Measurements from ENCODE around the gene P2RY12.
A peak's percentile ranks its signal among the peaks of the same experiment; 100 is the strongest.

Gene P2RY12

GRCh38 chr3:151314593-151314992 lies 70.0 kb downstream of the P2RY12 start:
- no peak for DNase-seq (ENCODE audit: low spot score in 2 of 2)
- peaks cover 10% of the 10 kb centered on the region for H3K4me1 Mint-ChIP-seq
- peak overlapping the region; percentile 2 for H3K4me3 Mint-ChIP-seq
- H3K36me3 Mint-ChIP-seq, result no peaks in the 10 kb centered on the region
- H3K9me3 Mint-ChIP-seq, result no peaks in the 10 kb centered on the region
- H3K27ac Mint-ChIP-seq, result no peak overlapping the region
- ATAC-seq, result no peak

DNA sequence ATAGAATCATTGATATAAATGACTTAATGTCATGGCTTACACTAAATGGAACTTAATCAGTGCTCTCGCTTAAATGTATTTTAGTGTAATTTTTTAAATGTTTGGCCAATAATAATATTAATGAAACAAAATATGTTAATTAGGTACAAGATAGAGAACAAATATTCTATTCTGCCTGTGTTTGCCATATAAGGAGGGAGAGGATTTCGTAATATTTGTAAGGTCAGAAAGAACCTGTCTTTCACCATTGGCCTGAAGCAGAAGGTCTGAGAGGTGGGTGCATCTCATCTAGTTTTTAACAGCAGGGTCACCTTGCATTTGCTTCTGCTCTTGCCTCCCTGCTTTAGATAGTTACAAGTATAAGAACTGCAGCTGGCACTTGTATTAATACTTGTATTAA lies 70.4 kb downstream of the P2RY12 start:
- ATAC-seq (no peak), DNase-seq (ENCODE audit: low spot score in 2 of 2) (no peak)
- H3K4me1 Mint-ChIP-seq, result peaks cover 10% of the 10 kb centered on the region
- no peaks in the 10 kb centered on the region for H3K36me3 Mint-ChIP-seq
- H3K27ac Mint-ChIP-seq, result no peak overlapping the region
- H3K4me3 Mint-ChIP-seq, result no peak overlapping the region
- no peaks in the 10 kb centered on the region for H3K9me3 Mint-ChIP-seq

DNA sequence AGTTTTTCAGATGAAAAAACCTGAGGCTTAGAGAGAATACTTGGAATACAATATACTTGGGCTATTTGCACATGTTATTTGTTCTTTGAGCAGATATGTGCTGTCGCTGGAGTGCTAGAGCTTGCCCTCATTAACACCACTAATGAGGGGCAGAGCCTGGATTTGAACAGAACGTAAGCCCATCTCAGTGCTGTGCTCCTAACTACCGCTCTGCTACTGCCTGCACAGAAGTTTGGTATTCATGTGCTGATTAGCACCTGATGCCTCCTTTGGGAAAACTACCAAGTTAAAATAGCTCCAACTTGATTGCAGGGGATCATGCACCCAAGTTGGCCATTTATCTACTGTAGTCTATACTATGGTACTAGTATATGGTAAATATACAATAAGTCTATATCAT lies 71.6 kb downstream of the P2RY12 start:
- DNase-seq (ENCODE audit: low spot score in 2 of 2) (no peak), ATAC-seq (no peak)
- Mint-ChIP-seq H3K4me3 (no peak overlapping the region), H3K27ac (no peak overlapping the region), H3K4me1 (peaks cover 10% of the 10 kb centered on the region), H3K36me3 (no peaks in the 10 kb centered on the region), H3K9me3 (no peaks in the 10 kb centered on the region)

DNA sequence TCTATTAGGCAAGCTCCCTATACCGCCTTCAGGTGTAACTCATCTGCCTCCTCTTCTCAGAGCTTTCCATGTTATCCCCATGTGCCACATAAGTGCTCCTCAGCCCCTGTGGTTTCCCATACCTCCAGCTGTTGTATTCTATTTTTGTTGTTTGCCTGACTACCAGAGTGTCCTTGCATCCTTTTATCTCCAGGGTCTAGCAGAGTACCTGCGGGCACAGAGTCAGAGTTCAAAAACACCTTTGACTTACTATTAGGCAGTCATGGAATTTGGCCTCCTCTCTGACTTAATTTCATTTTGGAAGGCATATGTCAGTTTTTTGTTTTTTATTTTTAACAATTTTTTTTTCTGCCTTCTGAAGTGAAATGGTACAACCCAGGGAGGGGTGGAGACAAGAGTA lies 75.0 kb downstream of the P2RY12 start:
- DNase-seq (ENCODE audit: low spot score in 2 of 2), result no peak
- Mint-ChIP-seq H3K27ac (no peak overlapping the region), H3K4me1 (peaks cover 21% of the 10 kb centered on the region), H3K36me3 (no peaks in the 10 kb centered on the region), H3K9me3 (no peaks in the 10 kb centered on the region), H3K4me3 (no peak overlapping the region)
- no peak for ATAC-seq

- Mint-ChIP-seq H3K36me3 (no peaks in the 10 kb centered on the region), H3K9me3 (no peaks in the 10 kb centered on the region), H3K4me3 (no peak overlapping the region), H3K4me1 (peaks cover 34% of the 10 kb centered on the region), H3K27ac (peak overlapping the region; percentile 29)
- DNase-seq (ENCODE audit: low spot score in 2 of 2) (peak in 1 of 2 donors; percentile 47), ATAC-seq (peak; percentile 76)
Measured at GRCh38 chr3:151307583-151308488, 76.7 kb downstream of the P2RY12 start.

DNA sequence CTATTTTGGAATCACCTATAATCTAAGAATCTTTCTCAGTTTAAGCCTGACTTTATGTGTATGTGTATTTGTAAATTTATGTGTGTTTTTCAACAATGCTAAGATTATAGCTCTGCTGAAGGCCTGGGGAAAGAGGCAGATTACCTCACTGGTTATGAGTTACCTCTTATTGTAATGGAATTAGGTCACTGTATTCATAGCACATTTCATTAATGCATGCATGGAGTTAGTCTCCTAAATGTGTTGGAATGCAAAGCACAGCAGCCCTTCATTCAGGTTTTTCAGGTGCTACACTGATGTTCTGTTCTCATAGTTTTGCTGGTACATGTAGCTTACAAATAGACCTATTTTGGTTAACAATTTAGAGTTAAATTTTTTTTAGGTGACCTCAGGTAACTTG lies 77.4 kb downstream of the P2RY12 start:
- Mint-ChIP-seq H3K27ac (peak overlapping the region; percentile 29), H3K36me3 (no peaks in the 10 kb centered on the region), H3K4me1 (peaks cover 39% of the 10 kb centered on the region), H3K4me3 (no peak overlapping the region), H3K9me3 (no peaks in the 10 kb centered on the region)
- no peak for ATAC-seq
- DNase-seq (ENCODE audit: low spot score in 2 of 2), result no peak

DNA sequence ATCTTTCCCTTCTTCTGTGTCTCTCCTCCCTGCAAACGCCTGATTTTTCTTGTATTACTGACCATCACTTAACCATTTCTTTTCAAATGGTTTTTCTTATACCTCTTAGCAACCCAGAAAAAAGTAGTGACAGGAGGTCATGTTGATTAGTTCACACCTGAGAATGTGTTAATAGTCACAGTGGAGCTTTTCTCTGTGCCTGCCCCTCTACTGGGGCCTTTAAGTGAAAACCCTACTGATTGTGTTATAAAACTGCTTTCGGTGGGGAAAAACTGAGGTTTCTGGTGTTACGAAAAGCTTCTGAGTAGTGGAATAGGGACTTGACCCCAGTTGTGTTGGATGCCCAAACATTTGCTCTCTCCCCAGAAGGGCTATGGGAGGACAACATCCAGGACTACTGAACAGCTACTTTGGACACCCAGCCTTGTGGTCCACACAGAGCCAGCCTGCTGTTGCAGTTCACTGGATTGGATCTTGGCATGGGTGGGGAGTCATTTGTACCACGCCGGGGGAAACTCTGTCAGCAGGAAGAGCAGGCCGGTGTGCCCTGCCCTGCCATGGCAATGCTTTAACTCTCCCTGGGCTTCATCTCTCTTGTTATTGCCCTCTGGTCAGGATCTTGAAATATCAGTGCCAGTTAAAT lies 78.3 kb downstream of the P2RY12 start:
- DNase-seq (ENCODE audit: low spot score in 2 of 2), result no peak
- Mint-ChIP-seq H3K4me3 (peak overlapping the region; percentile 16), H3K36me3 (no peaks in the 10 kb centered on the region), H3K4me1 (peaks cover 47% of the 10 kb centered on the region), H3K27ac (no peak overlapping the region), H3K9me3 (no peaks in the 10 kb centered on the region)
- ATAC-seq, result no peak

DNA sequence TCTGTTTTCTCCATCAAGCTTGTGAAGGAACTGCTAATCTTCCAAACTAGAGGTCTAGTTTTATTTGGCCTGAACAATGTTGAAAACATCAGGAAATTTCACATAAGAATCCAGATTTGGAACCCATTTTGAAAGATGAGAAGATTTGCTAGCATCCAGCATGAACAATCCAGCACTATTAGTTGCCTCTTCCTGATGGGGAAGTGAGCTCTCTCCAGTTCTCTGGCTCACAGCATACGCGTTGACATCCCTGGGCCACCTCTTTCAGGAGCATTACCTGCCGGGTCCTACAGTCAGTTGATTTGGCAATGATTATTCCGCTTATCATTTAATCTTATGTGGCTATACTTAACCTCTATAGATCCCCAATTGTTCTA lies 78.8 kb downstream of the P2RY12 start:
- Mint-ChIP-seq H3K36me3 (no peaks in the 10 kb centered on the region), H3K9me3 (no peaks in the 10 kb centered on the region), H3K27ac (no peak overlapping the region), H3K4me3 (peak overlapping the region; percentile 16), H3K4me1 (peaks cover 51% of the 10 kb centered on the region)
- DNase-seq (ENCODE audit: low spot score in 2 of 2) (no peak), ATAC-seq (no peak)

- DNase-seq (ENCODE audit: low spot score in 2 of 2) (no peak), ATAC-seq (peak; percentile 81)
- no peaks in the 10 kb centered on the region for H3K9me3 Mint-ChIP-seq
- peak overlapping the region; percentile 16 for H3K4me3 Mint-ChIP-seq
- peaks cover 55% of the 10 kb centered on the region for H3K4me1 Mint-ChIP-seq
- H3K27ac Mint-ChIP-seq, result no peak overlapping the region
- H3K36me3 Mint-ChIP-seq, result no peaks in the 10 kb centered on the region
Measured at GRCh38 chr3:151305060-151305774, 79.3 kb downstream of the P2RY12 start.

GRCh38 chr3:151303751-151304150 lies 80.8 kb downstream of the P2RY12 start:
- no peak for DNase-seq (ENCODE audit: low spot score in 2 of 2)
- ATAC-seq, result no peak
- no peak overlapping the region for H3K27ac Mint-ChIP-seq
- no peaks in the 10 kb centered on the region for H3K9me3 Mint-ChIP-seq
- no peaks in the 10 kb centered on the region for H3K36me3 Mint-ChIP-seq
- no peak overlapping the region for H3K4me3 Mint-ChIP-seq
- H3K4me1 Mint-ChIP-seq, result peaks cover 55% of the 10 kb centered on the region

DNA sequence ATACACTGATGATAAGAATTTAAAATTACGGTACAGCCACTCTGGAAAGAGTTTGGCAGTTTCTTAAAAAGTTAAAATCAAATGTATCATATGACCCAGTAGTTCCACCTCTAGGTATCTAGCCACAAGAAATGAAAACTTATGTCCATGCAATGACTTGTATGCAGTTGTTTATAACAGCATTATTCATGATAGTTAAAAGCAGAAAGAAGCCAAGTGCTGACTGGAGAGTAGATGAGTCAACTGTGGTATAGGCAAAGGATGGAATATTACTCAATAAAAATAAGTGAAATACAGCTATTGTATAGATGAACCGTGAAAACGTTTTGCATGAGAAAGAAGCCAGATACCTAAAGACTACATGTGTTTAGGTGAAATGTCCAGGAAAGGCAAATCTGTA lies 82.8 kb downstream of the P2RY12 start:
- H3K4me3 Mint-ChIP-seq, result no peak overlapping the region
- H3K36me3 Mint-ChIP-seq, result no peaks in the 10 kb centered on the region
- H3K9me3 Mint-ChIP-seq, result no peaks in the 10 kb centered on the region
- peaks cover 53% of the 10 kb centered on the region for H3K4me1 Mint-ChIP-seq
- peak; percentile 77 for ATAC-seq
- no peak overlapping the region for H3K27ac Mint-ChIP-seq
- no peak for DNase-seq (ENCODE audit: low spot score in 2 of 2)

GRCh38 chr3:151300539-151300938 lies 84.0 kb downstream of the P2RY12 start:
- Mint-ChIP-seq H3K4me3 (no peak overlapping the region), H3K4me1 (peaks cover 41% of the 10 kb centered on the region), H3K27ac (no peak overlapping the region), H3K36me3 (no peaks in the 10 kb centered on the region), H3K9me3 (no peaks in the 10 kb centered on the region)
- DNase-seq (ENCODE audit: low spot score in 2 of 2), result no peak
- no peak for ATAC-seq

DNA sequence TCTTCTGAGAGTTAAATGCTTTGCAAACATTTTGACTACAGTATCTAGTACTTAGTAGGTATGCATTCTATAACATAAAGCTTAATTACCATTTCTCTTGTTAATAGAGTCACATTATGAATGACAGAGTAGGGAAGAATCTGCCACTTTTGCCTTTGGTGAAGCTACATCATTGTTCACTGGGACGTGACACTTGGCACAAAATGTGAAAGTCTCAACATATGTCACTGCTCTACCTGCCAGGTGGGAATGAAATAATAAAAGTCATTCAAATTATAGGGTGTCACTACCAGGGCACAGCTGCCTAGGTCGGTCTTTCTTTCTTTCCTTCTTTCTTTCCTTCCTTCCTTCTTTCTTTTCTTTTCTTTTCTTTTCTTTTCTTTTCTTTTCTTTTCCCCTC lies 85.5 kb downstream of the P2RY12 start:
- Mint-ChIP-seq H3K4me1 (peaks cover 32% of the 10 kb centered on the region), H3K36me3 (no peaks in the 10 kb centered on the region), H3K9me3 (no peaks in the 10 kb centered on the region), H3K27ac (no peak overlapping the region), H3K4me3 (no peak overlapping the region)
- ATAC-seq (no peak), DNase-seq (ENCODE audit: low spot score in 2 of 2) (no peak)

- H3K36me3 Mint-ChIP-seq, result no peaks in the 10 kb centered on the region
Measured at GRCh38 chr3:151297429-151297828, 87.1 kb downstream of the P2RY12 start.

GRCh38 chr3:151296226-151296625 lies 88.3 kb downstream of the P2RY12 start:
- no peak for ATAC-seq
- H3K27ac Mint-ChIP-seq, result no peak overlapping the region
- no peaks in the 10 kb centered on the region for H3K9me3 Mint-ChIP-seq
- H3K4me1 Mint-ChIP-seq, result peaks cover 11% of the 10 kb centered on the region
- DNase-seq (ENCODE audit: low spot score in 2 of 2), result no peak
- no peak overlapping the region for H3K4me3 Mint-ChIP-seq
- no peaks in the 10 kb centered on the region for H3K36me3 Mint-ChIP-seq

More at GRCh38 chr3:151297429-151297828, 87.1 kb downstream of the P2RY12 start:
- Mint-ChIP-seq H3K4me1 (peaks cover 21% of the 10 kb centered on the region), H3K9me3 (no peaks in the 10 kb centered on the region), H3K27ac (no peak overlapping the region), H3K4me3 (no peak overlapping the region)
- DNase-seq (ENCODE audit: low spot score in 2 of 2) (no peak), ATAC-seq (no peak)
